Neural cell (in vitro differentiated cells): Measurements from ENCODE around the gene CEACAM19. TPM values are rescaled to one million over a fixed set of nuclear protein-coding genes. Genes with fewer than 3 reads are reported as not detected.

Experiments used
- H2AFZ ChIP-seq: fragments of 200-600, 300-800 bp; sonication (generic), shearing (Covaris generic); 2 replicates; pipeline ENCODE4 v1.6.0; 2014; ENCODE audit warnings: low read depth, mild to moderate bottlenecking, antibody characterized with exemption, low read length, moderate library complexity
- H3F3A ChIP-seq: fragments of 200-600 bp; shearing (Covaris generic); 2 replicates; pipeline ENCODE4 v1.6.1; 2016; ENCODE audit warnings: mild to moderate bottlenecking, moderate library complexity, mixed read lengths, antibody characterized with exemption, low read length; ENCODE audit not compliant: insufficient read depth, poor library complexity, severe bottlenecking
- H3K27ac ChIP-seq: fragments of 200-600, 300-800 bp; sonication (generic), shearing (Covaris generic); 2 replicates; pipeline ENCODE4 v1.5.1; 2014; ENCODE audit warnings: mild to moderate bottlenecking, low read length, moderate library complexity
- H3K27me3 ChIP-seq: fragments of 300-800, 200-600 bp; sonication (generic), shearing (Covaris generic); 2 replicates; pipeline ENCODE4 v1.6.0; 2014; ENCODE audit warnings: mild to moderate bottlenecking, low read depth, low read length, moderate library complexity; ENCODE audit not compliant: insufficient read depth
- H3K36me3 ChIP-seq: fragments of 300-800, 200-600 bp; sonication (generic), shearing (Covaris generic); 2 replicates; pipeline ENCODE4 v1.5.1; 2014; ENCODE audit warnings: mild to moderate bottlenecking, antibody characterized with exemption, low read length, moderate library complexity; ENCODE audit not compliant: insufficient read depth
- H3K4me2 ChIP-seq: fragments of 300-800, 200-600 bp; sonication (generic), shearing (Covaris generic); 2 replicates; pipeline ENCODE4 v1.6.0; 2014; ENCODE audit warnings: mild to moderate bottlenecking, low read length
- H3K4me3 ChIP-seq: fragments of 300-800, 200-600 bp; sonication (generic), shearing (Covaris generic); 2 replicates; pipeline ENCODE4 v1.5.1; 2014; ENCODE audit warnings: mild to moderate bottlenecking, low read length, moderate library complexity
- H3K79me2 ChIP-seq: fragments of 200-600 bp; shearing (Covaris generic); replicated peaks from 2 replicates; pipeline ENCODE4 v1.6.0; 2014; ENCODE audit warnings: mild to moderate bottlenecking, low read length, moderate library complexity; ENCODE audit not compliant: insufficient read depth
- H3K9ac ChIP-seq: fragments of 300-800, 200-600 bp; sonication (generic), shearing (Covaris generic); 2 replicates; pipeline ENCODE4 v1.6.1; 2016; ENCODE audit warnings: mild to moderate bottlenecking, low read length, mixed read lengths
- H3K9me2 ChIP-seq: fragments of 200-600 bp; shearing (Covaris generic); 2 replicates; pipeline ENCODE4 v1.6.1; 2016; ENCODE audit warnings: mild to moderate bottlenecking, low read length, mixed read lengths; ENCODE audit not compliant: insufficient read depth
- H3K9me3 ChIP-seq: fragments of 200-600, 300-800 bp; sonication (generic), shearing (Covaris generic); 2 replicates; pipeline ENCODE4 v1.6.1; 2016; ENCODE audit warnings: mild to moderate bottlenecking, mixed run types, low read length, moderate library complexity, mixed read lengths
- H4K20me1 ChIP-seq: fragments of 200-600 bp; shearing (Covaris generic); 2 replicates; pipeline ENCODE4 v1.6.1; 2016; ENCODE audit warnings: mild to moderate bottlenecking, mixed run types; ENCODE audit not compliant: insufficient read depth
- EP300 ChIP-seq: fragments of 450-650 bp; conservative IDR thresholded peaks from 2 replicates; pipeline ENCODE4 v1.6.1; 2014; ENCODE audit warnings: antibody characterized with exemption, mild to moderate bottlenecking, moderate library complexity; ENCODE audit not compliant: poor library complexity, severe bottlenecking
- EZH2 ChIP-seq: fragments of 200-600, 300-800 bp; shearing (Covaris generic), sonication (generic); IDR thresholded peaks from 2 replicates; pipeline ENCODE4 v1.6.1; 2014; ENCODE audit warnings: antibody characterized with exemption, low read length, borderline replicate concordance, mild to moderate bottlenecking; ENCODE audit not compliant: insufficient read depth, poor library complexity, severe bottlenecking
- MXI1 ChIP-seq: fragments of 450-650 bp; conservative IDR thresholded peaks from 2 replicates; pipeline ENCODE4 v1.6.1; 2014; ENCODE audit warnings: antibody characterized with exemption, mild to moderate bottlenecking; ENCODE audit not compliant: poor library complexity, severe bottlenecking
- POLR2AphosphoS5 ChIP-seq: IDR thresholded peaks from 2 replicates; pipeline ENCODE4 v1.6.1; 2012
- RAD21 ChIP-seq: fragments of 450-650 bp; conservative IDR thresholded peaks from 2 replicates; pipeline ENCODE4 v1.6.1; 2014; ENCODE audit warnings: antibody characterized with exemption, mild to moderate bottlenecking, moderate library complexity
- SMC3 ChIP-seq: fragments of 450-650 bp; conservative IDR thresholded peaks from 2 replicates; pipeline ENCODE4 v1.6.1; 2014; ENCODE audit warnings: antibody characterized with exemption, mild to moderate bottlenecking, moderate library complexity; ENCODE audit not compliant: poor library complexity
- TAF1 ChIP-seq: IDR thresholded peaks from 2 replicates; pipeline ENCODE4 v1.6.1; 2012; ENCODE audit warnings: low read depth
- polyA minus RNA-seq: library from RNA; depleted of rRNA, polyadenylated mRNA; stranded (reverse); fragments of >200 nt; gene quantifications from 2 replicates; pipeline ENCODE4 v1.2.3, GENCODE V29; 2014
- polyA plus RNA-seq: library from polyadenylated mRNA; depleted of rRNA; stranded (reverse); fragments of >200 nt; gene quantifications from 2 replicates; pipeline ENCODE4 v1.2.3, GENCODE V29; 2014
- TF ChIP-seq, protein P1 (sequence below): fragments of 450-650 bp; IDR thresholded peaks from 2 replicates; pipeline ENCODE4 v1.5.1; 2014; ENCODE audit warnings: antibody characterized with exemption, mild to moderate bottlenecking, moderate library complexity; ENCODE audit not compliant: poor library complexity, severe bottlenecking
- TF ChIP-seq, protein P2 (sequence below): IDR thresholded peaks from 2 replicates; pipeline ENCODE4 v1.6.1; 2012; ENCODE audit warnings: borderline replicate concordance

CEACAM19 gene, protein sequence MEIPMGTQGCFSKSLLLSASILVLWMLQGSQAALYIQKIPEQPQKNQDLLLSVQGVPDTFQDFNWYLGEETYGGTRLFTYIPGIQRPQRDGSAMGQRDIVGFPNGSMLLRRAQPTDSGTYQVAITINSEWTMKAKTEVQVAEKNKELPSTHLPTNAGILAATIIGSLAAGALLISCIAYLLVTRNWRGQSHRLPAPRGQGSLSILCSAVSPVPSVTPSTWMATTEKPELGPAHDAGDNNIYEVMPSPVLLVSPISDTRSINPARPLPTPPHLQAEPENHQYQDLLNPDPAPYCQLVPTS
- polyA plus RNA-seq (1.8 and 1.9 TPM in 2 replicates), polyA minus RNA-seq (2.3 and 3.7 TPM in 2 replicates)

DNA sequence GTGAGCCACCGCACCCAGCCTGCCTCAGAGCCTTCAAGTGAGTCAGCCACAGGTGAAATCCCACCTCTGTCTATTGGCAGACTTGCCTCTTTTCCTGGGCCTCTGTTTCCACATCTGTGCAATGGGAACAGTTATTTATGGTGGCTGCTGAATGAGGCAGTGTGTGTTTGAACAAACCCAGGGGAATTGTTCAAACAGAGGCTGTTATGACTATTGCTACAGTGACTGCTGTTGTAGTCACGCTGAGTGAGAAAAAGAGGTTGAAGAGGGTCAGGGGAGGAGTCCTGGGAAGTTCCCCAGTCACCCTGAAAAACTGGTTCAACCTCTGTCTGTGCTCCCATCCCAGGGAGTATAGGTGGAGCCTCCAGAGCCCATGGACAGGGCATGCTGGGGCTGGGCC lies at the start of gene CEACAM19:
Gene CEACAM19, plus strand, starts transcription at position 83 of the 400 bp plus-strand sequence. CDS start 450 bp downstream, outside the sequence.
- no peak within 1 kb of the TSS for H3K4me2 ChIP-seq

DNA sequence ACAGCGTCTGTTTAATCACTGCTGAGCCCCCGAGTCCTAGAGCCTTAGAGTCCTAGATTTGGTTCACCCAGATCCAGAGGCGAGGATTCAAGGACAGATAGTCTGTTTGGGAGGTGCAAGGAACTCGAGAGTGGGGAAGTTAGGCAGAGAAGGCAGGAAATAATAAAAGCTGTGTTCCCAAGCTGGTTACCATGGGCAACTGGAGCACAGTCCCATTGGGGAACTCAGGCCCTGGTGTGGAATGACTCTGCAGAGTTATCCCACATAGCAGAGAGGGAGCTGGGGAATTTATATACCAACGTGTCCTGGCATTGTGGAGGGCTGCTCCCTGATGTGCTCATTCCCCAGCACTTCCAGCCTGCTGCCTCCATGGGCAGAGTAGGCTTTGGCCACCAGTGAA lies 48.2 kb upstream of the CEACAM19 start:
- H3K36me3 ChIP-seq: no peaks in the 10 kb centered on the region
- no peaks in the 10 kb centered on the region for H3K9me2 ChIP-seq
- TF ChIP-seq TAF1 (no peak), MXI1 (no peak), RAD21 (no peak), EP300 (no peak), EZH2 (no peak), POLR2AphosphoS5 (no peak), SMC3 (no peak)
- TF ChIP-seq, protein P1, sequence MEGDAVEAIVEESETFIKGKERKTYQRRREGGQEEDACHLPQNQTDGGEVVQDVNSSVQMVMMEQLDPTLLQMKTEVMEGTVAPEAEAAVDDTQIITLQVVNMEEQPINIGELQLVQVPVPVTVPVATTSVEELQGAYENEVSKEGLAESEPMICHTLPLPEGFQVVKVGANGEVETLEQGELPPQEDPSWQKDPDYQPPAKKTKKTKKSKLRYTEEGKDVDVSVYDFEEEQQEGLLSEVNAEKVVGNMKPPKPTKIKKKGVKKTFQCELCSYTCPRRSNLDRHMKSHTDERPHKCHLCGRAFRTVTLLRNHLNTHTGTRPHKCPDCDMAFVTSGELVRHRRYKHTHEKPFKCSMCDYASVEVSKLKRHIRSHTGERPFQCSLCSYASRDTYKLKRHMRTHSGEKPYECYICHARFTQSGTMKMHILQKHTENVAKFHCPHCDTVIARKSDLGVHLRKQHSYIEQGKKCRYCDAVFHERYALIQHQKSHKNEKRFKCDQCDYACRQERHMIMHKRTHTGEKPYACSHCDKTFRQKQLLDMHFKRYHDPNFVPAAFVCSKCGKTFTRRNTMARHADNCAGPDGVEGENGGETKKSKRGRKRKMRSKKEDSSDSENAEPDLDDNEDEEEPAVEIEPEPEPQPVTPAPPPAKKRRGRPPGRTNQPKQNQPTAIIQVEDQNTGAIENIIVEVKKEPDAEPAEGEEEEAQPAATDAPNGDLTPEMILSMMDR: no peak
- TF ChIP-seq, protein P2, sequence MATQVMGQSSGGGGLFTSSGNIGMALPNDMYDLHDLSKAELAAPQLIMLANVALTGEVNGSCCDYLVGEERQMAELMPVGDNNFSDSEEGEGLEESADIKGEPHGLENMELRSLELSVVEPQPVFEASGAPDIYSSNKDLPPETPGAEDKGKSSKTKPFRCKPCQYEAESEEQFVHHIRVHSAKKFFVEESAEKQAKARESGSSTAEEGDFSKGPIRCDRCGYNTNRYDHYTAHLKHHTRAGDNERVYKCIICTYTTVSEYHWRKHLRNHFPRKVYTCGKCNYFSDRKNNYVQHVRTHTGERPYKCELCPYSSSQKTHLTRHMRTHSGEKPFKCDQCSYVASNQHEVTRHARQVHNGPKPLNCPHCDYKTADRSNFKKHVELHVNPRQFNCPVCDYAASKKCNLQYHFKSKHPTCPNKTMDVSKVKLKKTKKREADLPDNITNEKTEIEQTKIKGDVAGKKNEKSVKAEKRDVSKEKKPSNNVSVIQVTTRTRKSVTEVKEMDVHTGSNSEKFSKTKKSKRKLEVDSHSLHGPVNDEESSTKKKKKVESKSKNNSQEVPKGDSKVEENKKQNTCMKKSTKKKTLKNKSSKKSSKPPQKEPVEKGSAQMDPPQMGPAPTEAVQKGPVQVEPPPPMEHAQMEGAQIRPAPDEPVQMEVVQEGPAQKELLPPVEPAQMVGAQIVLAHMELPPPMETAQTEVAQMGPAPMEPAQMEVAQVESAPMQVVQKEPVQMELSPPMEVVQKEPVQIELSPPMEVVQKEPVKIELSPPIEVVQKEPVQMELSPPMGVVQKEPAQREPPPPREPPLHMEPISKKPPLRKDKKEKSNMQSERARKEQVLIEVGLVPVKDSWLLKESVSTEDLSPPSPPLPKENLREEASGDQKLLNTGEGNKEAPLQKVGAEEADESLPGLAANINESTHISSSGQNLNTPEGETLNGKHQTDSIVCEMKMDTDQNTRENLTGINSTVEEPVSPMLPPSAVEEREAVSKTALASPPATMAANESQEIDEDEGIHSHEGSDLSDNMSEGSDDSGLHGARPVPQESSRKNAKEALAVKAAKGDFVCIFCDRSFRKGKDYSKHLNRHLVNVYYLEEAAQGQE: no peak
- no peak overlapping the region for H3K4me2 ChIP-seq
- no peaks in the 10 kb centered on the region for H4K20me1 ChIP-seq
- H3F3A ChIP-seq: no peaks in the 10 kb centered on the region
- no peaks in the 10 kb centered on the region for H3K9me3 ChIP-seq
- no peak overlapping the region for H3K27ac ChIP-seq
- H3K79me2 ChIP-seq: no peaks in the 10 kb centered on the region
- no peak overlapping the region for H3K9ac ChIP-seq
- no peak overlapping the region for H2AFZ ChIP-seq
- no peak overlapping the region for H3K4me3 ChIP-seq
- H3K27me3 ChIP-seq: no peaks in the 10 kb centered on the region

More for the DNA sequence above, at the start of gene CEACAM19:
- H3K9me2 ChIP-seq: no peaks in the 10 kb centered on the region
- H4K20me1 ChIP-seq: no peaks in the 10 kb centered on the region
- H3K36me3 ChIP-seq: no peaks in the 10 kb centered on the region
- H3K79me2 ChIP-seq: no peaks in the 10 kb centered on the region
- no peaks in the 10 kb centered on the region for H3K9me3 ChIP-seq
- no peaks in the 10 kb centered on the region for H3K27me3 ChIP-seq
- no peaks in the 10 kb centered on the region for H3F3A ChIP-seq
- no peak within 1 kb of the TSS for H3K27ac ChIP-seq
- no peak within 1 kb of the TSS for H2AFZ ChIP-seq
- TF ChIP-seq EZH2 (no peak), RAD21 (no peak), EP300 (no peak), TAF1 (no peak), POLR2AphosphoS5 (no peak), MXI1 (no peak), SMC3 (no peak)
- TF ChIP-seq, protein P1: no peak
- TF ChIP-seq, protein P2: no peak
- no peak within 1 kb of the TSS for H3K4me3 ChIP-seq
- H3K9ac ChIP-seq: no peak within 1 kb of the TSS
